ENCODE results near the gene EXOC3.

Gene EXOC3

DNA sequence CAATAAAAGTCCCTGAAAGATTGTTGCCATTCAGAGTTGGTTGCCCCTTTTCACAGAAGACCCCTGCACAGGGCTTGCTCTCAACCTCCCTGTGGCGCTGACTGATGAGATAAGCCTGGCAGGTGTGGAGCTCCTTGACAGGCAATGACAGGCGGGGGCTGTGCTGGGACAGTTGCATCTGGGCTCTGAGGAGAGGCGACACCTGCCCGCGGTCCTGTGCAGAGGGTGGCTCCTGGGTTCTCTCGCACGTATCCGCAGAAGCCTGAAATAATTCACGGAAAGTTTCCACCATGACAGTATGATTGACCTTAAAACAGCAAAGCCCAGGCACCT, 19.8 kb upstream of the EXOC3 start:
- no peak overlapping the region for H2BK5ac ChIP-seq (ENCODE audit: low read length)
- H4K8ac ChIP-seq (ENCODE audit: low read depth, low read length): no peak overlapping the region
- WGBS (ENCODE audit: extremely low coverage, insufficient coverage, low lambda C conversion rate): no CpG with 5 or more reads among the region's 9 CpGs
- H2BK120ac ChIP-seq (ENCODE audit: low read depth, low read length): no peak overlapping the region
- H4K5ac ChIP-seq (ENCODE audit: low read length): no peak overlapping the region
- no peak overlapping the region for H3K4me3 ChIP-seq (ENCODE audit: low read length)
- H3K23ac ChIP-seq (ENCODE audit: low read length): no peak overlapping the region
- no peak overlapping the region for H3K27ac ChIP-seq (ENCODE audit: low read depth, low read length)
- no peak overlapping the region for H3K9ac ChIP-seq (ENCODE audit: low read length)
- no peaks in the 10 kb centered on the region for H3K27me3 ChIP-seq (ENCODE audit: insufficient read depth, low read length, poor library complexity)
- no peak overlapping the region for H3K18ac ChIP-seq (ENCODE audit: low read length)
- no peak overlapping the region for H2BK15ac ChIP-seq (replicated peaks; ENCODE audit: low read depth)
- no peaks in the 10 kb centered on the region for H3K79me2 ChIP-seq (ENCODE audit: control insufficient read depth, insufficient read depth, low read length)
- H3K56ac ChIP-seq (ENCODE audit: low read length): no peak overlapping the region
- no peaks in the 10 kb centered on the region for H3K4me1 ChIP-seq (ENCODE audit: control insufficient read depth, low read depth, low read length)
- H2AK5ac ChIP-seq (ENCODE audit: low read length): no peak overlapping the region
- no peak overlapping the region for H3K4ac ChIP-seq (ENCODE audit: low read depth, low read length)
- no peaks in the 10 kb centered on the region for H3K79me1 ChIP-seq (ENCODE audit: low read length)
- DNase-seq: no peak
- no peak overlapping the region for H3K4me2 ChIP-seq (ENCODE audit: low read length)
- no peaks in the 10 kb centered on the region for H3K36me3 ChIP-seq (ENCODE audit: control insufficient read depth, insufficient read depth, low read length)

DNA sequence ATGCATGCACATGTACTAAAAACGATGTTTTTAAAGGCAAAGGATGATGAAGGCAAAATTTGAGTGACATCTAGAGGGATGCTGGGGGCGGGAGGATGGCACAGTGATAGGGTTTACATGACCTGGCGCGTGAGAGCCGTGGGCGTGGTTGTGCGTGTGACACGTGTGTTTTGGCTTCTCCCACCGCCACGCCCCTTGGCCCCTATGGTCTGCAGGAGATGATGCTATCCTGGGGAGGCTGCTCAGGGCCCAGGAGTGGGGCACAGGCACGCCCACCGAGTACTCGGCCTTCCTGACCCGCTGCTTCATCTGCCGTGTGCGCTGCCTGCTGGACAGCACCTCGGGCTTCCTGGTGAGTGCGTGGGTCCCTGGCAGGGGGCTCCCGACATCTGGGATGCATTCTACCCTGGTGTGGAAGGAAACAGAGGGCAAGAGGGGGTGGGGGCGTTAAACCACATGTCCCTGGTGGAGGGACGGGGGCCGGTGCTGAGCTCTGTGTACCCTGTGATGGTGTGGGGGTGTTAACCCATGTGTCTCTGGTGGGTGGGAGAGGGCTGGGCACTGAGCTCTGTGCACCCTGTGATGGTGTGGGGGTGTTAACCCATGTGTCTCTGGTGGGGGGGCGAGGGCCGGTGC, 19.2 kb upstream of the EXOC3 start:
- Histone ChIP-seq H4K8ac (ENCODE audit: low read depth, low read length) (no peak overlapping the region), H3K79me2 (ENCODE audit: control insufficient read depth, insufficient read depth, low read length) (no peaks in the 10 kb centered on the region), H3K79me1 (ENCODE audit: low read length) (no peaks in the 10 kb centered on the region), H2AK5ac (ENCODE audit: low read length) (no peak overlapping the region), H4K5ac (ENCODE audit: low read length) (no peak overlapping the region), H2BK120ac (ENCODE audit: low read depth, low read length) (no peak overlapping the region), H2BK5ac (ENCODE audit: low read length) (no peak overlapping the region), H3K4me2 (ENCODE audit: low read length) (no peak overlapping the region), H3K36me3 (ENCODE audit: control insufficient read depth, insufficient read depth, low read length) (no peaks in the 10 kb centered on the region), H3K4me1 (ENCODE audit: control insufficient read depth, low read depth, low read length) (no peaks in the 10 kb centered on the region), H3K4me3 (ENCODE audit: low read length) (no peak overlapping the region), H3K27me3 (ENCODE audit: insufficient read depth, low read length, poor library complexity) (no peaks in the 10 kb centered on the region), H2BK15ac (replicated peaks; ENCODE audit: low read depth) (no peak overlapping the region), H3K56ac (ENCODE audit: low read length) (no peak overlapping the region), H3K9ac (ENCODE audit: low read length) (no peak overlapping the region), H3K18ac (ENCODE audit: low read length) (no peak overlapping the region), H3K23ac (ENCODE audit: low read length) (no peak overlapping the region), H3K4ac (ENCODE audit: low read depth, low read length) (no peak overlapping the region), H3K27ac (ENCODE audit: low read depth, low read length) (no peak overlapping the region)
- no CpG with 5 or more reads among the region's 24 CpGs for WGBS (ENCODE audit: extremely low coverage, insufficient coverage, low lambda C conversion rate)
- DNase-seq: no peak

DNA sequence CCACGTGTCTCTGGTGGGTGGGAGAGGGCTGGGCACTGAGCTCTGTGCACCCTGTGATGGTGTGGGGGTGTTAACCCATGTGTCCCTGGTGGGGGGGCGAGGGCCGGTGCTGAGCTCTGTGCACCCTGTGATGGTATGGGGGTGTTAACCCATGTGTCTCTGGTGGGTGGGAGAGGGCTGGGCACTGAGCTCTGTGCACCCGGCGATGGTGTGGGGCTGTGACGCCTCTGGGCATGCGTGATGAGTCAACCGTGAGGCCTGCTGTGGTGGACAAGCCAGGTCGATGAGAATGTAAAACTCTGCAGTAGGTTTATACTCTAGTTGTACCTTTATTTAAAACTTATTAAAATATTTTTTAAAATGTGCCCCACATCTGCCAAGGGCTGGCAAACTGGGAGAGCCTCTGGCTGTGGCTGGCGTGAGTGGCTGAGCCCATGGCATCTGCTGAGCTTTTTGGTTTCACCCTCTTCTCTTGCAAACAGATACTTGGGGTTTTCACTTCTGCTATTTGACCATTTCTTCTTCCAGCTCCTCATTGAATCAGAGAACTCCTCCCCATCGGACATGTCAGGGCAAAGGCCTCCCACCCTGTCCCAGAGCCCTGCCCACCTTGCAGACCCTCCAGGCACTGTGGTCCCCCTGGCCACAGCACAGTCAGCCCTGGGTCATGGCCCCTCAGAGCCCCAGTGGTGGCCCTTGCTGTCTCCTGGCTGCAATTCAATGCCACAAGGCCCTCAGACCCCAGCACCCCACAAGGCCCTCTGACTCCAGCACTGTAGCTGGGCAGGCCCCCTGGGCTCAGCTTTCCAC, 18.5 kb upstream of the EXOC3 start:
- Histone ChIP-seq H3K4ac (ENCODE audit: low read depth, low read length) (no peak overlapping the region), H4K5ac (ENCODE audit: low read length) (no peak overlapping the region)
- DNase-seq: no peak

GRCh38 chr5:425714-426113, 17.3 kb upstream of the EXOC3 start:
- Histone ChIP-seq H3K4ac (ENCODE audit: low read depth, low read length) (no peak overlapping the region), H3K23ac (ENCODE audit: low read length) (no peak overlapping the region), H3K56ac (ENCODE audit: low read length) (no peak overlapping the region), H4K5ac (ENCODE audit: low read length) (no peak overlapping the region), H3K79me1 (ENCODE audit: low read length) (no peaks in the 10 kb centered on the region), H2BK120ac (ENCODE audit: low read depth, low read length) (no peak overlapping the region), H2BK15ac (replicated peaks; ENCODE audit: low read depth) (no peak overlapping the region), H3K27ac (ENCODE audit: low read depth, low read length) (no peak overlapping the region), H3K18ac (ENCODE audit: low read length) (no peak overlapping the region), H3K79me2 (ENCODE audit: control insufficient read depth, insufficient read depth, low read length) (no peaks in the 10 kb centered on the region), H3K27me3 (ENCODE audit: insufficient read depth, low read length, poor library complexity) (no peaks in the 10 kb centered on the region), H3K9ac (ENCODE audit: low read length) (no peak overlapping the region), H2BK5ac (ENCODE audit: low read length) (no peak overlapping the region), H4K8ac (ENCODE audit: low read depth, low read length) (no peak overlapping the region), H2AK5ac (ENCODE audit: low read length) (no peak overlapping the region), H3K36me3 (ENCODE audit: control insufficient read depth, insufficient read depth, low read length) (no peaks in the 10 kb centered on the region), H3K4me2 (ENCODE audit: low read length) (no peak overlapping the region), H3K4me3 (ENCODE audit: low read length) (no peak overlapping the region), H3K4me1 (ENCODE audit: control insufficient read depth, low read depth, low read length) (no peaks in the 10 kb centered on the region)
- no CpG with 5 or more reads among the region's 5 CpGs for WGBS (ENCODE audit: extremely low coverage, insufficient coverage, low lambda C conversion rate)
- DNase-seq: no peak

More for the DNA sequence above, 18.5 kb upstream of the EXOC3 start:
- H2BK5ac ChIP-seq (ENCODE audit: low read length): no peak overlapping the region
- WGBS (ENCODE audit: extremely low coverage, insufficient coverage, low lambda C conversion rate): no CpG with 5 or more reads among the region's 11 CpGs
- H3K56ac ChIP-seq (ENCODE audit: low read length): no peak overlapping the region
- H3K18ac ChIP-seq (ENCODE audit: low read length): no peak overlapping the region
- no peak overlapping the region for H3K27ac ChIP-seq (ENCODE audit: low read depth, low read length)
- no peak overlapping the region for H3K4me3 ChIP-seq (ENCODE audit: low read length)
- H3K36me3 ChIP-seq (ENCODE audit: control insufficient read depth, insufficient read depth, low read length): no peaks in the 10 kb centered on the region
- H4K8ac ChIP-seq (ENCODE audit: low read depth, low read length): no peak overlapping the region
- no peak overlapping the region for H2AK5ac ChIP-seq (ENCODE audit: low read length)
- H3K27me3 ChIP-seq (ENCODE audit: insufficient read depth, low read length, poor library complexity): no peaks in the 10 kb centered on the region
- no peak overlapping the region for H3K9ac ChIP-seq (ENCODE audit: low read length)
- H3K79me1 ChIP-seq (ENCODE audit: low read length): no peaks in the 10 kb centered on the region
- H3K79me2 ChIP-seq (ENCODE audit: control insufficient read depth, insufficient read depth, low read length): no peaks in the 10 kb centered on the region
- no peak overlapping the region for H3K4me2 ChIP-seq (ENCODE audit: low read length)
- H3K4me1 ChIP-seq (ENCODE audit: control insufficient read depth, low read depth, low read length): no peaks in the 10 kb centered on the region
- no peak overlapping the region for H2BK120ac ChIP-seq (ENCODE audit: low read depth, low read length)
- H3K23ac ChIP-seq (ENCODE audit: low read length): no peak overlapping the region
- no peak overlapping the region for H2BK15ac ChIP-seq (replicated peaks; ENCODE audit: low read depth)

DNA sequence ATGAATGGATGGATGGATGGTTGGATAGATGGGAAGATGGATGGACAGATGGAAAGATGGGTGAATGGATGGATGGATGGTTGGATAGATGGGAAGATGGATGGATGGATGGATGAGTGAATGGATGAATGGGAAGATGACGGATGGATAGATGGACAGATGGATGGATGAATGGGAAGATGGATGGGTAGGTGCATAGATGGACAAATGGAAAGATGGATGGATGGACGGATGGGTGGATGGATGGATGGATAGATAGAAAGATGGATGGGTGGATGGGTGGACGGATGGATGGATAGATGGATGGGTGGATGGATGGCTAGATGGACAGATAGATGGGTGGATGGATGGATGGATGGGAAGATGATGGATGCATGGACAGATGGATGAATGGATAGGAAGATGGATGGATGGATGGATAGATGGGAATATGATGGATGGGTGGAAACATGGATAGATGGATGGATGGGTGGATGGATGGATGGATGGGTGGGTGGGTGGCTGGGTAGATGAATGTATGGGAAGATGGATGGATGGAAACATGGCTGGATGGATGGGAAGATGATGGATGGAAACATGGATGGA, 16.5 kb upstream of the EXOC3 start:
- no peak overlapping the region for H3K4me3 ChIP-seq (ENCODE audit: low read length)
- H4K5ac ChIP-seq (ENCODE audit: low read length): no peak overlapping the region
- no peak overlapping the region for H3K4me2 ChIP-seq (ENCODE audit: low read length)
- WGBS (ENCODE audit: extremely low coverage, insufficient coverage, low lambda C conversion rate): 100% methylated on average over 1 of the region's 3 CpGs
- no peaks in the 10 kb centered on the region for H3K36me3 ChIP-seq (ENCODE audit: control insufficient read depth, insufficient read depth, low read length)
- H2BK5ac ChIP-seq (ENCODE audit: low read length): no peak overlapping the region
- H3K27ac ChIP-seq (ENCODE audit: low read depth, low read length): no peak overlapping the region
- H3K4me1 ChIP-seq (ENCODE audit: control insufficient read depth, low read depth, low read length): no peaks in the 10 kb centered on the region
- H2BK15ac ChIP-seq (replicated peaks; ENCODE audit: low read depth): no peak overlapping the region
- no peaks in the 10 kb centered on the region for H3K79me2 ChIP-seq (ENCODE audit: control insufficient read depth, insufficient read depth, low read length)
- H3K23ac ChIP-seq (ENCODE audit: low read length): no peak overlapping the region
- no peaks in the 10 kb centered on the region for H3K79me1 ChIP-seq (ENCODE audit: low read length)
- H3K18ac ChIP-seq (ENCODE audit: low read length): no peak overlapping the region
- H2AK5ac ChIP-seq (ENCODE audit: low read length): no peak overlapping the region
- no peak overlapping the region for H4K8ac ChIP-seq (ENCODE audit: low read depth, low read length)
- H3K9ac ChIP-seq (ENCODE audit: low read length): no peak overlapping the region
- no peak overlapping the region for H2BK120ac ChIP-seq (ENCODE audit: low read depth, low read length)
- no peak overlapping the region for H3K56ac ChIP-seq (ENCODE audit: low read length)
- no peak overlapping the region for H3K4ac ChIP-seq (ENCODE audit: low read depth, low read length)
- DNase-seq: no peak
- no peaks in the 10 kb centered on the region for H3K27me3 ChIP-seq (ENCODE audit: insufficient read depth, low read length, poor library complexity)

All from mesendoderm (in vitro differentiated cells).